ENCODE data around the gene RHEB. TPM values are rescaled to one million over a fixed set of nuclear protein-coding genes. Genes with fewer than 3 reads are reported as not detected.
A peak's percentile ranks its signal among the peaks of the same experiment; 100 is the strongest.

The RHEB gene
- total and polyA plus RNA-seq, 2 of the 13 experiments (the other 11 are each of a cell fraction or from before 2014, with no cell fraction given) = 55.0 to 77.6 TPM

DNA sequence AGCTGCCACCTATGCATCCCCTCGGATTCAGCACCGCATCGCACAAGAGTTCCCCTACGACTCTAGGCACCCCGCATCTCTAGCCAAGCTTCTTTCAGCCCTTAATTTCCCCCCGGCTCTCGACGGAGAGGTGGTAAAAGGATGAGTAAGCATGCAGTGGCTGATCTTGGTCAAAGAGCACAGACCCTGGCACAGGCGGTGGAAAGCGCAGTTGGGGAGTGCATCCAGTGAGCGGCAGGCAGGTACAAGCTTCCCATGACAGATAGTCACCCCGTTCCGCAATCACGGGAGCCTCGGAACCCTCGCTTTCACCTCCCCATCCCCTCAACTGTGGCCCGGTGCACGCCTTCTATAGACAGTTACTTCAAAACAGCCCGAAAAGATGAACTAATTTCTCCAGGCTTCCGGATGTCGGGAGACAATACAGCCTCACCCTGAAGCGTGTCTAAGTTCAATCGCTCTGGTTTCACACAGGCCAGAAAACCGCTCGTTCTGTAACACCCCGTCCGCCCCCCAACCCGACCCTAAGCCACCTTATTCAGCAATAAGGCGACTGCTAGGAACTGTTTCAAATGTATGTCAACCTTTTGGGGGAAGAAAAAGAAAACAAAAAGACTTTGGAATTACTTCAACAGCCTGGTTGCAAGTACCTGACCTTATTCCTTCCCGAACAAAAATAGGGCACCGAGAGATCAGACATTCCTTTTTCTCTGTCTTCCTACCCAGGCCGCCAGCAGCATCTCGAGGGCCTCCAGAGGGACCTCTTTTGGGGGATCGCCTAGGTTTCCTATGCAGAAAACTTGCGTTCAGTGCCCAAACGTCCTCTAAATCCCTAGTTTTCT is 1.4 kb downstream of the RHEB start (continued):
- TF ChIP-seq, protein P1, sequence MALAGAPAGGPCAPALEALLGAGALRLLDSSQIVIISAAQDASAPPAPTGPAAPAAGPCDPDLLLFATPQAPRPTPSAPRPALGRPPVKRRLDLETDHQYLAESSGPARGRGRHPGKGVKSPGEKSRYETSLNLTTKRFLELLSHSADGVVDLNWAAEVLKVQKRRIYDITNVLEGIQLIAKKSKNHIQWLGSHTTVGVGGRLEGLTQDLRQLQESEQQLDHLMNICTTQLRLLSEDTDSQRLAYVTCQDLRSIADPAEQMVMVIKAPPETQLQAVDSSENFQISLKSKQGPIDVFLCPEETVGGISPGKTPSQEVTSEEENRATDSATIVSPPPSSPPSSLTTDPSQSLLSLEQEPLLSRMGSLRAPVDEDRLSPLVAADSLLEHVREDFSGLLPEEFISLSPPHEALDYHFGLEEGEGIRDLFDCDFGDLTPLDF (CRISPR knock-in tag; IDR thresholded peaks at IDR 0.05) = no peak
- TF ChIP-seq, protein P2, sequence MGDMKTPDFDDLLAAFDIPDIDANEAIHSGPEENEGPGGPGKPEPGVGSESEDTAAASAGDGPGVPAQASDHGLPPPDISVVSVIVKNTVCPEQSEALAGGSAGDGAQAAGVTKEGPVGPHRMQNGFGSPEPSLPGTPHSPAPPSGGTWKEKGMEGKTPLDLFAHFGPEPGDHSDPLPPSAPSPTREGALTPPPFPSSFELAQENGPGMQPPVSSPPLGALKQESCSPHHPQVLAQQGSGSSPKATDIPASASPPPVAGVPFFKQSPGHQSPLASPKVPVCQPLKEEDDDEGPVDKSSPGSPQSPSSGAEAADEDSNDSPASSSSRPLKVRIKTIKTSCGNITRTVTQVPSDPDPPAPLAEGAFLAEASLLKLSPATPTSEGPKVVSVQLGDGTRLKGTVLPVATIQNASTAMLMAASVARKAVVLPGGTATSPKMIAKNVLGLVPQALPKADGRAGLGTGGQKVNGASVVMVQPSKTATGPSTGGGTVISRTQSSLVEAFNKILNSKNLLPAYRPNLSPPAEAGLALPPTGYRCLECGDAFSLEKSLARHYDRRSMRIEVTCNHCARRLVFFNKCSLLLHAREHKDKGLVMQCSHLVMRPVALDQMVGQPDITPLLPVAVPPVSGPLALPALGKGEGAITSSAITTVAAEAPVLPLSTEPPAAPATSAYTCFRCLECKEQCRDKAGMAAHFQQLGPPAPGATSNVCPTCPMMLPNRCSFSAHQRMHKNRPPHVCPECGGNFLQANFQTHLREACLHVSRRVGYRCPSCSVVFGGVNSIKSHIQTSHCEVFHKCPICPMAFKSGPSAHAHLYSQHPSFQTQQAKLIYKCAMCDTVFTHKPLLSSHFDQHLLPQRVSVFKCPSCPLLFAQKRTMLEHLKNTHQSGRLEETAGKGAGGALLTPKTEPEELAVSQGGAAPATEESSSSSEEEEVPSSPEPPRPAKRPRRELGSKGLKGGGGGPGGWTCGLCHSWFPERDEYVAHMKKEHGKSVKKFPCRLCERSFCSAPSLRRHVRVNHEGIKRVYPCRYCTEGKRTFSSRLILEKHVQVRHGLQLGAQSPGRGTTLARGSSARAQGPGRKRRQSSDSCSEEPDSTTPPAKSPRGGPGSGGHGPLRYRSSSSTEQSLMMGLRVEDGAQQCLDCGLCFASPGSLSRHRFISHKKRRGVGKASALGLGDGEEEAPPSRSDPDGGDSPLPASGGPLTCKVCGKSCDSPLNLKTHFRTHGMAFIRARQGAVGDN (CRISPR knock-in tag; IDR thresholded peaks at IDR 0.05) = peak; percentile 64
- TF ChIP-seq, protein P3, sequence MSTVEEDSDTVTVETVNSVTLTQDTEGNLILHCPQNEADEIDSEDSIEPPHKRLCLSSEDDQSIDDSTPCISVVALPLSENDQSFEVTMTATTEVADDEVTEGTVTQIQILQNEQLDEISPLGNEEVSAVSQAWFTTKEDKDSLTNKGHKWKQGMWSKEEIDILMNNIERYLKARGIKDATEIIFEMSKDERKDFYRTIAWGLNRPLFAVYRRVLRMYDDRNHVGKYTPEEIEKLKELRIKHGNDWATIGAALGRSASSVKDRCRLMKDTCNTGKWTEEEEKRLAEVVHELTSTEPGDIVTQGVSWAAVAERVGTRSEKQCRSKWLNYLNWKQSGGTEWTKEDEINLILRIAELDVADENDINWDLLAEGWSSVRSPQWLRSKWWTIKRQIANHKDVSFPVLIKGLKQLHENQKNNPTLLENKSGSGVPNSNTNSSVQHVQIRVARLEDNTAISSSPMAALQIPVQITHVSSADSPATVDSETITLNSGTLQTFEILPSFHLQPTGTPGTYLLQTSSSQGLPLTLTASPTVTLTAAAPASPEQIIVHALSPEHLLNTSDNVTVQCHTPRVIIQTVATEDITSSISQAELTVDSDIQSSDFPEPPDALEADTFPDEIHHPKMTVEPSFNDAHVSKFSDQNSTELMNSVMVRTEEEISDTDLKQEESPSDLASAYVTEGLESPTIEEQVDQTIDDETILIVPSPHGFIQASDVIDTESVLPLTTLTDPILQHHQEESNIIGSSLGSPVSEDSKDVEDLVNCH (CRISPR knock-in tag; IDR thresholded peaks at IDR 0.05) = no peak
- TF ChIP-seq NFKBIZ (CRISPR knock-in tag; IDR thresholded peaks at IDR 0.05) (0 out of 2 replicates have a peak, but pooled peaks have one; percentile 50), ZNF577 (CRISPR knock-in tag; IDR thresholded peaks at IDR 0.05; ENCODE audit: borderline replicate concordance, low read depth) (no peak), ZNF501 (CRISPR knock-in tag; IDR thresholded peaks at IDR 0.05) (0 out of 2 replicates have a peak, but pooled peaks have one; percentile 28), KDM5B (CRISPR knock-in tag; IDR thresholded peaks at IDR 0.05; ENCODE audit: borderline replicate concordance) (0 out of 2 replicates have a peak, but pooled peaks have one; percentile 58), ZNF180 (CRISPR knock-in tag; IDR thresholded peaks at IDR 0.05; ENCODE audit: borderline replicate concordance, low read depth) (no peak), ZNF274 (CRISPR knock-in tag; IDR thresholded peaks at IDR 0.05) (0 out of 2 replicates have a peak, but pooled peaks have one; percentile 37), ZMYM2 (CRISPR knock-in tag; IDR thresholded peaks at IDR 0.05) (no peak), PPARG (CRISPR knock-in tag; conservative IDR thresholded peaks at IDR 0.05) (0 out of 2 replicates have a peak, but pooled peaks have one; percentile 22), ZNF782 (CRISPR knock-in tag; IDR thresholded peaks at IDR 0.05; ENCODE audit: borderline replicate concordance) (no peak), CCDC6 (CRISPR knock-in tag; IDR thresholded peaks at IDR 0.05) (peak; percentile 38; the same call in 1 of the 2 replicates), GZF1 (CRISPR knock-in tag; IDR thresholded peaks at IDR 0.05) (no peak), TBX2 (CRISPR knock-in tag; IDR thresholded peaks at IDR 0.05; ENCODE audit: borderline replicate concordance) (0 out of 2 replicates have a peak, but pooled peaks have one; percentile 20)
- TF ChIP-seq, protein P4, sequence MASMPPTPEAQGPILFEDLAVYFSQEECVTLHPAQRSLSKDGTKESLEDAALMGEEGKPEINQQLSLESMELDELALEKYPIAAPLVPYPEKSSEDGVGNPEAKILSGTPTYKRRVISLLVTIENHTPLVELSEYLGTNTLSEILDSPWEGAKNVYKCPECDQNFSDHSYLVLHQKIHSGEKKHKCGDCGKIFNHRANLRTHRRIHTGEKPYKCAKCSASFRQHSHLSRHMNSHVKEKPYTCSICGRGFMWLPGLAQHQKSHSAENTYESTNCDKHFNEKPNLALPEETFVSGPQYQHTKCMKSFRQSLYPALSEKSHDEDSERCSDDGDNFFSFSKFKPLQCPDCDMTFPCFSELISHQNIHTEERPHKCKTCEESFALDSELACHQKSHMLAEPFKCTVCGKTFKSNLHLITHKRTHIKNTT (CRISPR knock-in tag; IDR thresholded peaks at IDR 0.05) = no peak
- TF ChIP-seq, protein P5, sequence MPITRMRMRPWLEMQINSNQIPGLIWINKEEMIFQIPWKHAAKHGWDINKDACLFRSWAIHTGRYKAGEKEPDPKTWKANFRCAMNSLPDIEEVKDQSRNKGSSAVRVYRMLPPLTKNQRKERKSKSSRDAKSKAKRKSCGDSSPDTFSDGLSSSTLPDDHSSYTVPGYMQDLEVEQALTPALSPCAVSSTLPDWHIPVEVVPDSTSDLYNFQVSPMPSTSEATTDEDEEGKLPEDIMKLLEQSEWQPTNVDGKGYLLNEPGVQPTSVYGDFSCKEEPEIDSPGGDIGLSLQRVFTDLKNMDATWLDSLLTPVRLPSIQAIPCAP (CRISPR knock-in tag; IDR thresholded peaks at IDR 0.05; ENCODE audit: low read depth) = no peak

Data from HepG2 (cell line).